Thyroid gland (tissue), 4 donors: Measurements from ENCODE around the gene IREB2. TPM values are rescaled to one million over a fixed set of nuclear protein-coding genes. Genes with fewer than 3 reads are reported as not detected.
A peak's percentile ranks its signal among the peaks of the same experiment; 100 is the strongest.

Source experiments
- DNase-seq, 2 donors: peaks; one replicate each; pipeline ENCODE4 v3.0.0-alpha.2; 2019
- H3K27ac ChIP-seq, 3 donors: fragments of 200-600 bp; sonication (generic); 1 replicate in 2 of 3; 2 replicates in 1 of 3; pipeline ENCODE4 v1.5.1; 2016 to 2019; ENCODE audit warnings: mild to moderate bottlenecking in 1 of 3, moderate library complexity in 1 of 3
- H3K27me3 ChIP-seq: fragments of 200-600 bp; sonication (generic); one replicate; pipeline ENCODE4 v1.5.1; 2019
- H3K36me3 ChIP-seq, 2 donors: fragments of 200-600 bp; sonication (generic); one replicate each; pipeline ENCODE4 v1.5.1; 2016 to 2019
- H3K4me1 ChIP-seq, 2 donors: fragments of 200-600 bp; sonication (generic); one replicate each; pipeline ENCODE4 v1.5.1; 2017 to 2019
- H3K4me3 ChIP-seq, 3 donors: fragments of 200-600 bp; sonication (generic); replicated peaks in 1 of 3; 1 replicate in 2 of 3; 2 replicates in 1 of 3; pipeline ENCODE4 v1.5.1; 2016; ENCODE audit warnings: mild to moderate bottlenecking in 1 of 3
- H3K9me3 ChIP-seq: fragments of 200-600 bp; sonication (generic); one replicate; pipeline ENCODE4 v1.5.1; 2017
- POLR2A ChIP-seq, 2 donors: fragments of 450-650 bp; IDR thresholded peaks; one replicate each; pipeline ENCODE4 v1.6.1; 2017; ENCODE audit warnings: antibody characterized with exemption in 2 of 2, mild to moderate bottlenecking in 2 of 2, moderate library complexity in 1 of 2
- WGBS, 2 donors: methylation state at CpG; one replicate each; pipeline ENCODE4 v1.1.5; 2017; 5-methylcytosine and 5-hydroxymethylcytosine counted together
- intact Hi-C: fragments of 100-400 bp; cut with DNase I; formaldehyde crosslinking; loops from one replicate; pipeline ENCODE4 v1.15.1; 2023
- total RNA-seq, 4 donors: library from RNA; depleted of rRNA; stranded (reverse); fragments of >200 nt; gene quantifications; one replicate each; pipeline ENCODE4 v1.2.3, GENCODE V29; 2016
- TF ChIP-seq, protein P1 (sequence below), 6 experiments: fragments of 200-600 bp in 3 of 6; fragments of 450-650 bp in 3 of 6; sonication (generic) in 3 of 6; IDR thresholded peaks; one replicate each; pipeline ENCODE4 v1.5.1; 2016 to 2019; ENCODE audit warnings: antibody characterized with exemption in 6 of 6, mild to moderate bottlenecking in 2 of 6, inconsistent platforms in 1 of 6, moderate library complexity in 1 of 6

The IREB2 gene
- total RNA-seq, 4 donors from 2014 or later: 40.7 to 71.5 (median 51.0) TPM

- DNase-seq: no peak
- H3K4me1 ChIP-seq: peaks cover 3 to 47% of the 10 kb centered on the region in 2 donors
- H3K36me3 ChIP-seq: peaks cover under 1 to 2% of the 10 kb centered on the region in 2 donors
- H3K4me3 ChIP-seq: no peak overlapping the region
- intact Hi-C loops: no loop called here
- H3K9me3 ChIP-seq: no peaks in the 10 kb centered on the region
- WGBS, 2 donors: 75 to 81% methylated on average over 2 of the region's 2 CpGs
- H3K27me3 ChIP-seq: no peaks in the 10 kb centered on the region
- peak overlapping the region in 1 of 3 donors; percentile 25 for H3K27ac ChIP-seq
- TF ChIP-seq, protein P1, sequence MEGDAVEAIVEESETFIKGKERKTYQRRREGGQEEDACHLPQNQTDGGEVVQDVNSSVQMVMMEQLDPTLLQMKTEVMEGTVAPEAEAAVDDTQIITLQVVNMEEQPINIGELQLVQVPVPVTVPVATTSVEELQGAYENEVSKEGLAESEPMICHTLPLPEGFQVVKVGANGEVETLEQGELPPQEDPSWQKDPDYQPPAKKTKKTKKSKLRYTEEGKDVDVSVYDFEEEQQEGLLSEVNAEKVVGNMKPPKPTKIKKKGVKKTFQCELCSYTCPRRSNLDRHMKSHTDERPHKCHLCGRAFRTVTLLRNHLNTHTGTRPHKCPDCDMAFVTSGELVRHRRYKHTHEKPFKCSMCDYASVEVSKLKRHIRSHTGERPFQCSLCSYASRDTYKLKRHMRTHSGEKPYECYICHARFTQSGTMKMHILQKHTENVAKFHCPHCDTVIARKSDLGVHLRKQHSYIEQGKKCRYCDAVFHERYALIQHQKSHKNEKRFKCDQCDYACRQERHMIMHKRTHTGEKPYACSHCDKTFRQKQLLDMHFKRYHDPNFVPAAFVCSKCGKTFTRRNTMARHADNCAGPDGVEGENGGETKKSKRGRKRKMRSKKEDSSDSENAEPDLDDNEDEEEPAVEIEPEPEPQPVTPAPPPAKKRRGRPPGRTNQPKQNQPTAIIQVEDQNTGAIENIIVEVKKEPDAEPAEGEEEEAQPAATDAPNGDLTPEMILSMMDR (IDR thresholded peaks at IDR 0.05): no peak
- no peak for TF ChIP-seq POLR2A (IDR thresholded peaks at IDR 0.05)
Measured at GRCh38 chr15:78445875-78446274, 7.9 kb downstream of the IREB2 start.

- H3K27ac ChIP-seq: peak overlapping the region in 1 of 3 donors; percentile 25
- no peak overlapping the region for H3K4me3 ChIP-seq
- intact Hi-C loops: no loop called here
- no peaks in the 10 kb centered on the region for H3K27me3 ChIP-seq
- TF ChIP-seq POLR2A (IDR thresholded peaks at IDR 0.05): no peak
- TF ChIP-seq, protein P1 (IDR thresholded peaks at IDR 0.05): no peak
- peaks cover 0 to 2% of the 10 kb centered on the region in 2 donors for H3K36me3 ChIP-seq
- peaks cover 3 to 47% of the 10 kb centered on the region in 2 donors for H3K4me1 ChIP-seq
- WGBS, 2 donors: 95 to 97% methylated on average over 3 of the region's 3 CpGs
- no peak for DNase-seq
- no peaks in the 10 kb centered on the region for H3K9me3 ChIP-seq
Measured at GRCh38 chr15:78446551-78446950, 8.5 kb downstream of the IREB2 start.

DNA sequence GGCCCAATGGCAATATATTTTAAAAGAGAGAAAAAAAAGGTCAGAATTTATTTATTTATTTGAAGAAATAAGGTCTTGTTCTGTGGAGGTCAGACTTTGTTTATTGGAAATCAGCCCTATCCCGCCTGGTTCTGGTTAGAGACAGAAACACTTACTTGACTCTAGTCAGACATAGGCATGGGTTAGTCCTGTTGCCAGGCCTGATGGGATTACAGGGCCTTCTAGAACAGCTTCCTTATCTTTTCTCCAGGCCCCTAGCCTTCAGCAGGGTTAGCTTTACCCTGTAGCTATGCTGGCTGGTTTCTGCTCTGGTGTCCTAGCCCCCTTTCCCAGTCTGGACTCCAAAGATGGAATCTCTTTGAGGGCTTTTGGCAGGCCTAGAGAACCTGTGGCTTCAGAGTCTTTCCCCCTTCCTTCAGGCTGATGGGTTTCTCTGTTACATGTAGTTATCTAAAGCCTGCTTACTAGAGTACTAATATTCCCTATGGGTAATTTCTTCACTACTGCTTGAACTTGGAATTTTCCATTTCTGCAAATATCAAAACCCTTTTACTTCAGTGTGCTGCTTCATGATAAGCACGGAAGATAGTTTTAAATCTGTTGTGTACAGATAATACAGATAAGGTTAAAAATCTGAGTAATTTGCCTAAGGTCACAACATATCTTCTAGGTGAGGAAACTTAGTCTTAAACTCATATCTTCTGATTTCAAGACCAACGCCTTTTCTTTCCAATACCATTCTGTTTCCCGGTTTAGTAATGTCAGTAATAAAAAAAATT lies 10.6 kb downstream of the IREB2 start:
- intact Hi-C loops: no loop called here
- no peaks in the 10 kb centered on the region for H3K9me3 ChIP-seq
- peaks cover 3 to 39% of the 10 kb centered on the region in 2 donors for H3K4me1 ChIP-seq
- TF ChIP-seq POLR2A (IDR thresholded peaks at IDR 0.05): no peak
- TF ChIP-seq, protein P1 (IDR thresholded peaks at IDR 0.05): no peak
- no peaks in the 10 kb centered on the region for H3K27me3 ChIP-seq
- H3K27ac ChIP-seq: peak overlapping the region; percentile 14 to 22 (median 20)
- H3K36me3 ChIP-seq: no peaks in the 10 kb centered on the region
- 84 to 86% methylated on average over 4 of the region's 4 CpGs for WGBS, 2 donors
- H3K4me3 ChIP-seq: no peak overlapping the region
- DNase-seq: no peak

- intact Hi-C loops: no loop called here
- WGBS, 2 donors: 84 to 85% methylated on average over 8 of the region's 8 CpGs
- Histone ChIP-seq H3K36me3 (no peaks in the 10 kb centered on the region), H3K9me3 (no peaks in the 10 kb centered on the region), H3K27me3 (no peaks in the 10 kb centered on the region), H3K4me1 (peaks cover 3 to 39% of the 10 kb centered on the region in 2 donors), H3K27ac (peak overlapping the region in 1 of 3 donors; percentile 14), H3K4me3 (no peak overlapping the region)
- no peak for TF ChIP-seq POLR2A (IDR thresholded peaks at IDR 0.05)
- TF ChIP-seq, protein P1 (IDR thresholded peaks at IDR 0.05): no peak
- no peak for DNase-seq
Measured at GRCh38 chr15:78449220-78449999, 11.4 kb downstream of the IREB2 start.
